G401 (cell line): ENCODE data around the gene ZBTB7C. TPM values are rescaled to one million over a fixed set of nuclear protein-coding genes. Genes with fewer than 3 reads are reported as not detected.

Experiments used
- DNase-seq: peaks from one replicate; pipeline ENCODE4 v3.0.0-alpha.2; 2015; ENCODE audit warnings: low spot score
- in situ Hi-C: cut with HindIII; loops from 2 replicates; pipeline ENCODE4 v1.10.0; 2016; ENCODE audit warnings: low sequenced_read_pairs, mixed read lengths
- total RNA-seq: library from RNA; depleted of rRNA; stranded (reverse); fragments of >200 nt; shearing (Covaris generic); gene quantifications from 2 replicates; pipeline ENCODE4 v1.2.3, GENCODE V29; 2014

ZBTB7C gene
- total RNA-seq, 1 experiment from 2014 or later, result not detected

DNA sequence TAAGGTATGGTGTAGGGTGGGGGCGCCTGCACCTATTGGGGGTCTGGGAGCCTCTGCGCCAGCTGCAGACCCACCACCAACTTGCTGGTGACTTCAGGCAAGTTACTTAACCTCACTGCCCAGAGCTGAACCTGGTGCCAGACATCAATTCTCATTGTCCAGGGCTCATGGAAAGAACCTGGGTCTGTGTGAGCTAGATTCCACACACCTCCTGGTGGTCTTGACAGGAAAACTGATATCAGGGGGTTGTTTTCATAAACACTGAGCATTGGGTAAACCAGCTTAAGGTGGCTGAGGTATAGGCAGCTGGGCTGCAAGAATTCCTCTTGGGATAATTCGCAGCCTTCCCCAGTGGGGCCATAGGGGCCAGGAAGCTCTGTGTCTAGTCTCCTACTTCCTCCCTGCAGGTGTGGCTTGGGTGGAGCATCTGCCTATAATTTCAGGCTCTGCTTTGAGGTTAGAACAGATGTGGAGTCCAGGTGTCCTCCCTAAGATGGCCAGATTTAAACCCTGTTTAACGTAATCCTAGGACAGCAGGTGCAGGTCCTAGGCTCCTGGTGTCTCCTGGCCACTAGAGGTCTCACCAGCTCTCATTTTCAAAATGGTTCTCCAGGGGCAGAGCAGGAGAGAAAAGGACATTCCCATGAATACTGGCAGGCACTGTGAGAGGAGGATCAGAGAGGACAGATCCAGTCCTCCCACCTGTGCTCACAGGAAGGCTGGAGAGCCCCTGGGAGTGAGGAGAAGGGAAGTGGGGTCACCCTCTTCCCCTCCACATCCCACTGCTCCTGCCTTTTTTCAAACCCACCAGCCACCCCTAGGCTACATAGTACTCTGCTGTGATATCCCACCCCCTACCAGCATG, 378.3 kb downstream of the ZBTB7C start:
- DNase-seq, result peak; percentile 76
- in situ Hi-C loops, result no loop called here

DNA sequence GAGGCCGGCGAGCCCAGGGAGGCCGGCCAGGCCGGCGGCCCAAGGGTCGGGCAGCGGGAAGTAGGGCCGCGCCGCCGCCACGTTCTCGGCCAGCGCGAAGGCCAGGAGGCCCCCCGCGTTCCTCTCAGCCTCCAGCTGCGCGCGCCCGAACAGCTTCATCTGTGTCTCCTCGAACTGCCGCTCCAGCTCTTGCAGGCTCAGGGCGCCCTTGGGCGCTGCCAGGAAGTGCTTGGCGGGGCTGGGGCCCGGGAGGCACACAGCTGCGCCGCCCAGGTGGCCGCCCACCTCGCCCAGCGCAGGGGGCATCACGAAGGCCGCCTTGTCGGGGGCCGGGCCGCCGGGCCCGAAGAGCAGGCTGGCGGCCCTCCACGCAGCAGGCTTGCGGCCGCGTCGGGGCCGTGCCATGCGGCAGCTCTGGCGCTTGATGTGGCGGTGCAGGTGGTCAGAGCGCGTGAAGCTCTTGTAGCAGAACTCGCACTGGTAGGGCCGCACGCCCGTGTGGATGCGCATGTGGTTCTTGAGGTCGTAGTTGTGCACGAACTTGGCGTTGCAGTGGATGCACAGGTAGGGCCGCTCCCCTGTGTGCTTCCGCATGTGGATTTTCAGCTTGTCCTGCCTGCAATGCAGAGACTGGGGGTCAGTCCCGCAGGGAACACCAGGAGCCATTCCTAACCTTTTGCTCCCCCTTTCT, 379.7 kb downstream of the ZBTB7C start:
- in situ Hi-C loops, result no loop called here
- DNase-seq, result no peak

DNA sequence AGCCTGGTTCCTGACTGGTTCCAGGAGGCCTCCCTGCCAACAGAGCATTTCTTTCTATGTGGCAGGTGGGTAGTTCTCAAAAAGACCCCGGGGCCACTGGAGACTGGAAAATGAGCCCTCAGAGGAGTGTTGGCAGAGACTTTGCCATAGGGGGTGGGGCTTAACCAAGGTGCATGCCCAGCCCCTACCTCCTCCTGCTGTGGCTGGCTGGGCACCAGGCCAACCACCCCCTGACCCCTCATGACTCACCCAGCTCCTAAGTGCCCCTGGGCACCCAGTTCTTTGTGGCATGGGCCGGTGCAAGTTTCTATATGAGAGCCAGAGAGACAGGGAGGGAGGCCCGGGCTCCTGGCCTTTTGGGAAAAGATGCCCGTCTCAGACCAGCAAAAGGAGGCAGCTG, 380.5 kb downstream of the ZBTB7C start:
- DNase-seq, result no peak
- in situ Hi-C loops, result no loop called here

DNA sequence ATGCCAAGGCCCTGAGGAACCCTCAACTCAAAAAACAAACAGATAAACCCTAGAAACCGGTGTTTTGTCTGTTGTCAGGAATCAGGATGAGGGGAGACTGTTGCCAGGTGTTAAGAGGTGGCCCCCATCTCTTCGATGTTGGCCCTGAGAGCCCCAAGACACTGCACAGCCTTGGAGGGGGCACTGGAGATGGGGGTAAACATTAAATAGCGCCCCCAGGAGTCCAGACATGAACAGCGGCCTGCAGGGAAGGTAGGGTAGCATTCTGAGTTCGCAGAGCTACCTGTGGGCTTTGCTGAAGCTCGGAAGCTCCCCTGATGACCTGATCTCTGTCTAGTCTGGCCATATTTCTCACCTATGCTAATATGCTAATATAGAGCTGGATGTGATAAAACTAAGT, 381.1 kb downstream of the ZBTB7C start:
- in situ Hi-C loops, result no loop called here
- DNase-seq, result no peak

DNA sequence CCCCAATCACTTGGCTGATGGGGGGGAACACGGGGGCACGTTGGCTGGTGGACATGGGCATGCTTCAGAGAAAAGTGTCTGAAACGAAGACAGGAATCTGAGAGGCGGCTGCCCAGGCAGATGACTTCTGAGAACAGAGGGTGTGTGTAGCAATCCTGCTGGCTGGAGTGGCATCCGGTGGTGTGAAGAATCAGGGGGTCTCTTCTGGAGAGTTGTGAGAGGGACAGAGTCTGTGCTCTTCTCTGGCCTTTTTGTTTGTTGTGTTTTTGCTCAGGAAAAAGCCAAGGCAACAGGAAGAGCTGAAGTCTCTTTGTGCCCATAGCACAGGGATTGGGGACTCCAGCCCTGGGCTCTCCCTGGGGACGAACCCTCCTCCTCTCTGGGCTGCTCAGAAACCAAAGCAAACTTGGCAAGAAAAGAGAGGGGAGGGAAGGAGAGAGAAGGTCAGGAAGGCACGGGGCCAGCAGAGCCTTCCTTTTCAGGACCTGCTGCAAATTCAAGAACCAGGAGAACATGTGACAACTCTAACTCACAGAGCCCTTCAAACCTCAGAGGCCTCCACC, 381.7 kb downstream of the ZBTB7C start:
- in situ Hi-C loops, result no loop called here
- DNase-seq, result peak; percentile 19

DNA sequence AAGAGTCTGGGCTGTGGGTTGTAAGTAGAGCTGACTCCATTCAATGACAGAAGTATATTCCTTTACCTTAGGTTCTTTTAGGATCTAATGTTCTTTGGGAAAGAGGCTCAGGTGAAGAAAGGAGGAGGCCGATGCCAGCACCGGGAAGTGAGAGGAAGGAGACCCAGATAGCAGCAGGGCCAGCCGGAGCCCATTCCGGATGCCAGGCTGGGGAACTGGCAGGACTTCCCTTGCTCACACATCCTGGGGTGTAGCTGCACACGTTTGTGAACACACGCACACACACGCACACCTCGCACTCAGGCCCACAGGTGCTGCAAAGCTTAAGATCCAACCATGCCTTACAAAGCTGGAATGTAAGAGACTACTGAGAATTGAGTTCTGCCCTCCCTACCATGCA, 383.0 kb downstream of the ZBTB7C start:
- DNase-seq, result no peak
- in situ Hi-C loops, result no loop called here

DNA sequence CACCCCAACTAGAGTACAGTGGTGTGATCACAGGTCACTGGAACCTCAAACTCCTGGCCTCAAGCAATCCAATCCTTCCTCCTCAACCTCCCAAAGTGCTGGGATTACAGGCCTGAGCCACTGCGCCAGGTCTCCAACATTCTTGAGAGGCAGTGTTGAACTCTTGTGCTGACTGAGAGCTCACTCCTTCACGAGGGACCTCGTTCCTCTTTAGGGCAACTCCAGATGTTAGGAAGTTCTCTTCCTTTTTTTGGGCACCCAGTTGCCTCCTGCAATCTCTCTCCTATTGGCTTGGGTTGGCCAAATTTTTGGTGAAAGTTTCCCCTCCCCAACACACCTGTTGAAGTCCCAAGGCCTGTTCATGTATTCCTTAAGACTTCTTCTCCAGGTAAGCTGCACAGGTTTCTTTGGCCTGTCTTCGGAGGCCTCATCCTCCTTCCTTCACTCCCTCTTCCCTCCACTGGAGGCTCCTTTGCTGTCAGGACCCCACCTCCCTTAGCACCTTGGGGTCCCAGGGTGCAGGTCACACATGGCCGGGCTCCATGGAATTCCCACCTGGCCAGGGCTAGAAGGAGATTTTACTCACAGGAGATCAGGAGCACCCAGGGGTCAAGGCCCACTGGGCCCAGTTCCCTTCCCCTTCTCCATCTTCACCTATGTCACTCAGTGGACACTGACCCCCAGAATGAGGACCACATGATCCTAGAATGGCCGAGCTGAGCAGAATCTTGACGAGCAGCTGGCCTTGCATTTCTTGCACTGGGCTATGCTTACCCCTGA, 384.1 kb downstream of the ZBTB7C start:
- DNase-seq, result no peak
- in situ Hi-C loops, result no loop called here

DNA sequence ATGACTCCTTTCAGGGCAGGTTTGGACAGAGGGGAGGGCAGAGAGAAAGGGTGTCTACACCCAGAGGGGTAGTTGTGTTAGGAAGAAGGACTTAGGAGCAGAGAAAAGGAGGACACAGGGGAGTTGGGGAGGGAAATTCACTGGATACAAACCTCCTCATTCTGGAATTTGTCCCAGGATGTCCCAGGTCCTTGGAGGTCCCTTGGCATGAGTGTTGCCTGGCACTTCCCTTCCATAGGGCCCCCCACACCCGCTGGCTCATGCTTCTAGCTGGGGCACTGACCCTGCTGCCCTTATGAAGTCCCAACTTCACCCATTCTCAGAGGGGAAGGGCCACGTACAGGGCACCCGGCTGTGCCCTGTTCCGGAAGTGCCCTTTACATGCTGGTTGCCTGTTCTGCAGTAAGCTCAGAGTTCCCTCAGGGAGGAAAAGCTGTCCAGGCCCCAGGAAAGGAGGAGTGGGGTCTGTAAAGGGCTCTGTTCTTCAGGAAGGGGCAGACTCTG, 385.1 kb downstream of the ZBTB7C start:
- in situ Hi-C loops, result no loop called here
- no peak for DNase-seq

DNA sequence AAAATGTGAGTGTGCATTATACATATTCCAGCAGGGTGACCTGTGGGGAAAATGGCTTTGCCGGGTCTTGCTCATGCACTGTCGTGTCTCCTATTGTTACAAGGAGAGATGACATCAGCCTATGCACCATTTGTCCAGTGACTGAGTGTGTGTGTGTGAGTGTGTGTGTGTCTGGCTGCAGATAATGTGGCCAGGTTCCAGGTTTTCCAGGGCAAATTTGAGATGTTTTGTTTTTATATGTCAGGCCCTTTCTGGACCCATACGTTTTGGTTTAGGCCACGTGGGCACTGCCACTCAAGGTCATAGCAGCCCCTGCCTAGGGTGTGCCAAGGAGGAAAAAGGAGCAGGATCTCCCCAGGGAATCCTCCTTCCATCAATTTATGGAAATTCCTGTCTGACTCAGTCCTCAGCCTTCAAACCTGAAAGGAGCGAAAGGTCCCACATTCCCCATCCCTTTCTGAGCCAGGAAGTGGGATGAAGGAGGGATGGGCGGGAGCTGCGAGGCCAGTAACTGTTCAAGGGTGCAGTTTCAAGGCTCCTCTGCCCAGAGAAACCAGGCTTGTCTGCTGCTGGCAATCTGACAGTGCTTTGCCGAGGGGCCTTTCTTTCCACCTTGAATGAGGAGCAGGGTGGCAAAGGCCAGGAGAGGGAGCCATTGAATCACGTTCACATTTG, 385.7 kb downstream of the ZBTB7C start:
- in situ Hi-C loops, result no loop called here
- peak; percentile 29 for DNase-seq

DNA sequence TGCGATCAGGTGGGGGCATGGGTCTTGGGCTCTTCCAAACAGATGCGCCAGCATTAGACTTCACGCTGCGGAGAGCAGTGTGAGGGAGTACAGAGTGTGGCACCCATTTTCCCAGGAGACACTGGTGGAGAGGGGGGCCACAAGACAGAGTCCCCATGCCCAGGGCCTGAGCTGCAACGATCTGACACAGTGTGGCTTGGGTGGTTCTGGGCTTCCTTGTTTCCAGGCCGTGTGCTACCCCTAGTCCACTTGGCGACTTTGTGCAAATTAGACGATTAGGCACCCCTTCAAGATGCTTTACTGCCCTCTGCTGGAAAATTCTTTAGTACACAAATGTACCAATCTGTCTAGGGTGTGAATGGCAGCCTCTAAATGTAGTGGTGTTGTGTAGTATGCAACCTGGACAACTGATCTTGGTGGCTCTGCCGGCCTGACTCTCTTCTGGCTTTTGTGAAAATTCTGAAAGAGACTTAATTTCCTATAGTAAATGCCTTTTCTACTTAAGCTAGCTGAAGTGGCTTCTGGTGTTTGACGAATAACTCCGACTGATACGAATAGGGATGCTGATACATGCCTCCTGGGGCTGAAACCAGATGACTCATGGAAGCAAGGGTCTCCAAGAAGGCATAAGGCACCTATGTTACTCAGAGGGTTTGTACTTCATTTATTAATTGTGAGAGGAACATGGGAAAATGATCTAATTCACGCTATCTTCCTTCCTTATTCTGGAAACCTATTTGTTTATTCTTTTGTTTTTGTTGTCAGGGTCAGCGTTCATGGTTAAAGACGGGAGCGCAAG, 386.5 kb downstream of the ZBTB7C start:
- in situ Hi-C loops, result no loop called here
- peak; percentile 65 for DNase-seq

DNA sequence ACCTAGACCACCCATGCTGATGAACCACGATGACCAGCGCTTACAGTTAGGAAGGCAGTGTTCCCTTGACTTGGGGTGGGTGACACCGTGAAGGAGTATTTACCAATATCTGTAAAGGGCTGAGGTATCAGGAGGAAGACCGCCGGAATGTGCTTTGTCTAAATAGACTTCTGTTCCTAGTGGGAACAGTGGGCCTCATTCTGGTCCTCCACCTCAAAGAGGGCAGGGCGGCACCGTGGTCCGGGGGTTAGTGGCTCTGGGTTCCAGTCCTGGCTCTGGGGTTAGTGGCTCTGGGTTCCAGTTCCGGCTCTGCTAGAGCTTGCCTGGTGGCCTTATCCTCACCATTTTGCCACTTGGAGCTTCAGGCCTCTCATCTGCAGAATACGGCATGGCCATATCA, 387.2 kb downstream of the ZBTB7C start:
- in situ Hi-C loops, result no loop called here
- no peak for DNase-seq

DNA sequence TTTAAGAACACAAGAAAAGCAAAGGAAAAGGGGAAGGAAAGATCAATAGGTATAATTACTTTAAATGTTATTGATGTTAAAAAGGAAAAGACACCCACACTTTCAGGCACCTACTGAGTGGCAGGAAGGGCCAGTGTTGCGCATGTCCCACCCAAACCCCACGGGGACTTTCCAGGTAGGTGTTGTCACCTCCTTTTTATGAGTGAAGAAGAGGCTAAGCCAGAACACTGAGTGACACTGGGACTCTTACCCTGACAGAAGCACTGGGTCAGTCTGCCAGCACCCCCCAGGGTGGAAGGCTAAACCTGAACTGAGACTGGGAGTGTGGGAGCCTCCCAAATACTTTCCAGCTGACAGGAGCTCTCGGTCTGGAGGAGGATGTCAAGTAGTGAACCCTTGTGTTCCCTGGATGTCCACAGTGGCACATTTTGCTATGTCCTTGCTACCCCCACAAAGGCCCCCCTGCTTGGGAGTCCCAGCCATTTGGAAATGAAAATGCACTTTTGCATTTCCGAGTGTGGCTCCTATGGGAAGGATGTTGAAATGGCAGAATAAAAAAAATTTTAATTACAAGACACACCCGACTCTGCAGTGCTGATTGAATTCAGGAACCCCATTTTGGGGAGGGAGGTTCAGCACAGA, 387.8 kb downstream of the ZBTB7C start:
- in situ Hi-C loops, result no loop called here
- DNase-seq, result no peak

DNA sequence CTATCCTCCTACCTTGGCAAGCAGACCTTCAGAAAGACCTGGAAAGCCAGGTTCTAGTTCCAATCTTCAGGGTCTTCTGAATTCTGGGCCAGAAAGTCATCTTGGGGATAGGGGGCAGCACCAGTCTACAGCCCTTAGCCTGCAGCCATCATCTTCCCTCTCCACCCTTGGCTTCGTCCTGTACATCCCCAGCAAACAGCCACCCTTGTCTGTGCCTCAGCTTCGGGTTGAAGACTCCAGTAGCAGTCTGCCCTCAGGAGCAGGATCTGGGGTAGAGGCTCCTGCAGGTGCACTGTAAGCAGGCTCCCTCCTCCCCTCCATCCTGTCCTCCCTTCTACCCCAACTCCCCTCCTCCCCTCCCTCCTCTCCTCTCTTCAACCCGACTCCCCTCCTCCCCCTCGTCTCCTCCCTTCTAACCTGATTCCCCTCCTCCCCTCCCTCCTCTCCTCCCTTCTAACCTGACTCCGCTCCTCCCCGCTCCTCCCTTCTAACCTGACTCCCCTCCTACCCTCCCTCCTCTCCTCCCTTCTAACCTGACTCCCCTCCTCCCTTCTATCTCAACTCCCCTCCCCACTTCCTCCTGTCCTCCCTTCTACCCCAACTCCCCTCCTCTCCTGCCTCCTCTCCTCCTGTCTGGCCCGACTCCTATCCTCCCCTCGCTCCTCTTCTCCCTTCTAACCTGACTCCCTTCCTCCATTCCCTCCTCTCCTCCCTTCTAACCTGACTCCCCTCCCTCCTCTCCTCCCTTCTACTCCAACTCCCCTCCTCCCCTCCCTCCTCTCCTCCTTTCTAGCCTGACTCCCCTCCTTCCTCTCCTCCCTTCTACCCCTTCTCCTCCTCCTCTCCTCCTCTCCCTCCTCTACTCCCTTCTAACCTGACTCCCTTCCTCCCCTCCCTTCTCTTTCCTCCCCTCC, 388.6 kb downstream of the ZBTB7C start:
- in situ Hi-C loops, result no loop called here
- DNase-seq, result no peak

DNA sequence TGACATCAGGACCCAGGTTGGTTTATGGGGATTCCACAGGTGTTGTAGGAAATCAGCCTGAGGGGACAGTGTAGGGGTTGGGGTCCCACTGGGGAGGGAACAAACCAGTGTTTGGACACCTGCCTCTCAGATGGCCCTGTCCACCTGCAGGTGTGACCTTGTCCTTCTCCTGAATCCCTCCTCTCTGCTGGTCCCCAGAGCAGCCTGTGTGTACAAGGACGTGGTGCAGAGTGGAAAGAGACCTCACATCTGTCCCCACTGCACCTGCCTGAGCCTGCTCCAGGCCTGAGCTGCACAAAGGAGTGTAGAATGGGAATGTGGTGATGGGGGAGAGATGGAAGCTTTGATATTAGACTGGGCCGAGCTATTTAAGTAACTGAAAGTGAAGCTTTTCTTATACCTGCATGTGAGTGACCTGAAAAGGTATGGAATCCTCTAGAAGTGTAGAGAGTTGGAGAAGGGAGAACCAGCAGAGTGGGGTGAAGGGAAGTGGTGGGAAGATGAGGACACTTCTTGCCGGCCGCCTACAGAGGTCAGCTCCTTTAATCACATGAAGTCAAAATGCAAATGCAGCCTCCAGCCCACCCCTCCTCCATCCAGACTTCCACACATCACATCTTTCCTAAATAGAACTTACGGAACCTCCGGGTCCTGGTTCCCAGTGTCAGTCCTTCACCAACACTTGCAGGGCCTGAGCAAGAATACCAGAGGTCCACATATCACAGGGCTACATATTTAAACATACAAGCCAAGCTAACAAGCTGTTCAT, 389.4 kb downstream of the ZBTB7C start:
- in situ Hi-C loops, result no loop called here
- DNase-seq, result no peak

DNA sequence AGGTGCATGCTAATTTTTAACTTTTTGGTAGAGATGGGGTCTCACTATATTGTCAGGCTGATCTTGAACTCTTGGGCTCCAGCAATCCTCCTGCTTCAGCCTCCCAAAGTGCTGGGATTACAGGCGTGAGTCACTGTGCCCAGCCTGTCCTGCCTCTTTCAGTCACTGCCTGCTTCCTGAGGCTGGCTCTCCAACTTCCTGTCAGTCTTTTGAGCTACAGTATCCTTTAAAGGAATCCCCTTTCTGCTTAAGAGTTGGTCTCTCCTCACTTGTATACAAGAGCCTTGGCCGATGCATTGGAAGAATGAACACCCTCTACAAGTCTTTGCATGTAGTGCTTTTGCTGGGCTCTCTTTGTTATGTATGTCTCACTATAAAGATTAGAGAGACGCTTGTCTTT, 390.3 kb downstream of the ZBTB7C start:
- in situ Hi-C loops, result no loop called here
- DNase-seq, result no peak

DNA sequence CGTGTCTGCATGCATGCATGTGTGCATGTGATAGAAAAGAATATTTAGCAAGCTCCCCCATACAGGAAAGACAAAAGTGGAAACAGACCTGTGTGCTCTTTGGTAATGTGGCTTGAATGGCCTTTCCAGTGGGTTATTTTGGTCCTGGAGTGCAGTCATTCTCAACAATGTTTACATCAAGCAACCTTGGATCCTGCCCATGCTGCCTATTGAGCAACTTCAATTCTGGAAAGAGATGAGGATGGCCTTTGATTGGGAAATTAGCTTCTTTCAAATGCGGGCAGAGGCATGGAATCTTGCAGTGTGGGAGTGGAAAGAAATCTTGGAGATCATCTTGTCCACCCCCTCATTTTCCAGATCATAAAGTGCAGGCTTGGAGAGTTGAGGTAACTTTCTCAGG, 391.5 kb downstream of the ZBTB7C start:
- DNase-seq, result no peak
- in situ Hi-C loops, result no loop called here
